ENCODE data around the gene VEPH1. TPM values are rescaled to one million over a fixed set of nuclear protein-coding genes. Genes with fewer than 3 reads are reported as not detected.

Gene VEPH1
- total RNA-seq, 4 donors from 2014 or later = 0.30 to 6.1 (median 0.76) TPM

GRCh38 chr3:157445857-157446256, 57.4 kb downstream of the VEPH1 start:
- Histone ChIP-seq H3K4me1 (peaks cover 0 to 11% (median 0%) of the 10 kb centered on the region in 4 donors), H3K27me3 (no peaks in the 10 kb centered on the region), H3K36me3 (no peaks in the 10 kb centered on the region), H3K4me3 (no peak overlapping the region), H3K27ac (no peak overlapping the region), H3K9me3 (no peaks in the 10 kb centered on the region)
- TF ChIP-seq EP300 (IDR thresholded peaks at IDR 0.05) (peak in 1 of 2 donors; percentile 46), POLR2A (IDR thresholded peaks at IDR 0.05) (no peak)
- TF ChIP-seq, protein P1, sequence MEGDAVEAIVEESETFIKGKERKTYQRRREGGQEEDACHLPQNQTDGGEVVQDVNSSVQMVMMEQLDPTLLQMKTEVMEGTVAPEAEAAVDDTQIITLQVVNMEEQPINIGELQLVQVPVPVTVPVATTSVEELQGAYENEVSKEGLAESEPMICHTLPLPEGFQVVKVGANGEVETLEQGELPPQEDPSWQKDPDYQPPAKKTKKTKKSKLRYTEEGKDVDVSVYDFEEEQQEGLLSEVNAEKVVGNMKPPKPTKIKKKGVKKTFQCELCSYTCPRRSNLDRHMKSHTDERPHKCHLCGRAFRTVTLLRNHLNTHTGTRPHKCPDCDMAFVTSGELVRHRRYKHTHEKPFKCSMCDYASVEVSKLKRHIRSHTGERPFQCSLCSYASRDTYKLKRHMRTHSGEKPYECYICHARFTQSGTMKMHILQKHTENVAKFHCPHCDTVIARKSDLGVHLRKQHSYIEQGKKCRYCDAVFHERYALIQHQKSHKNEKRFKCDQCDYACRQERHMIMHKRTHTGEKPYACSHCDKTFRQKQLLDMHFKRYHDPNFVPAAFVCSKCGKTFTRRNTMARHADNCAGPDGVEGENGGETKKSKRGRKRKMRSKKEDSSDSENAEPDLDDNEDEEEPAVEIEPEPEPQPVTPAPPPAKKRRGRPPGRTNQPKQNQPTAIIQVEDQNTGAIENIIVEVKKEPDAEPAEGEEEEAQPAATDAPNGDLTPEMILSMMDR (IDR thresholded peaks at IDR 0.05) = no peak
- DNase-seq (ENCODE audit: low spot score in 2 of 2) = no peak
- 88% methylated on average over 1 of the region's 1 CpG for WGBS, 2 donors

GRCh38 chr3:157444797-157445184, 58.4 kb downstream of the VEPH1 start:
- Histone ChIP-seq H3K27me3 (no peaks in the 10 kb centered on the region), H3K9me3 (no peaks in the 10 kb centered on the region), H3K4me1 (peaks cover 0 to 11% (median 0%) of the 10 kb centered on the region in 4 donors), H3K36me3 (no peaks in the 10 kb centered on the region), H3K27ac (no peak overlapping the region), H3K4me3 (no peak overlapping the region)
- TF ChIP-seq POLR2A (IDR thresholded peaks at IDR 0.05) (no peak), EP300 (IDR thresholded peaks at IDR 0.05) (no peak)
- TF ChIP-seq, protein P1 (IDR thresholded peaks at IDR 0.05) = no peak
- 88% methylated on average over 1 of the region's 1 CpG for WGBS, 2 donors
- no peak for DNase-seq (ENCODE audit: low spot score in 2 of 2)

DNA sequence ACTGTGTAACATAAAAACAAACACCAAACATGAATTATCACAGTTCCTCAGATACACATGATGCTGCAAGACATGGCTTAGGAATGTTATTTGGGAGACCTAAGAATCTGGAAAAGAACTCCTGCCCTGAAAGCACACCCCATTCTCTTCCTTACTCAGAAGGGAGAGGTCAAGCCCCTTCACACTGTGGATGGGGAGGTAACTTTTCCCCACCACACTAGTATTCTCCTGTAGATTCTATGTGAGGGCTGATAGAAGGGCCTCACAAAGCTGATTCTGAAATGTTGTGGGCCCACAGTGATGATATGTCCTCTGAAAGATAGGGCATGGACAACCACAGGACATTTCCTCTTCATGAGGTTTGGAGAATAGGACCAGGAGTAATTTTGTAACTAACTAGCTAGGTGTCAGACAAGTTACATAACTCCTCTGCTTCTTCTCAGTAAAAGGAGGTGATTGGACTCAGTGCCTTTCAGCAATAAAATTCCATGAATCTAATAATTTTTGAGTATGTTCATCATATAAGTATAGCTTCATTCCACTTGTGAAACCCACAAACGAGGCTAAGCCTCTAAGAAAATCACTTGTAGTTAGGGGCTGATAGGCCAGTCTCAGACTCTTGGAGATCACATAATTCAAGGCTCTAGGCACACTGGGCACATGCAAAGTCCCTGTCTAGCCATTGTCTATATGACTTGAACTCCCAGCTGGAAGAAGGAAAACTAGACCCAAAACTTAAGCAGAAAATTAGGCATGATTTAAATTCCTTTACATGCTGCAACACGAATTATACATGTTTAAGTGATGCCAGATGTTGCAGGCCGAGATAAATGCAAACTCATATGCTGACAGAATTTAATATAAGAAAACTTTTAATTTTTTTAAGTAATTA, 59.1 kb downstream of the VEPH1 start:
- WGBS, 2 donors = 81% methylated on average over 3 of the region's 3 CpGs
- no peak overlapping the region for H3K4me3 ChIP-seq
- H3K27ac ChIP-seq = no peak overlapping the region
- peaks cover 0 to 11% (median 0%) of the 10 kb centered on the region in 4 donors for H3K4me1 ChIP-seq
- no peak for TF ChIP-seq POLR2A (IDR thresholded peaks at IDR 0.05)
- TF ChIP-seq, protein P1 (IDR thresholded peaks at IDR 0.05) = no peak
- no peak for TF ChIP-seq EP300 (IDR thresholded peaks at IDR 0.05)
- H3K36me3 ChIP-seq = no peaks in the 10 kb centered on the region
- no peaks in the 10 kb centered on the region for H3K9me3 ChIP-seq
- no peak for DNase-seq (ENCODE audit: low spot score in 2 of 2)
- no peaks in the 10 kb centered on the region for H3K27me3 ChIP-seq

- H3K27me3 ChIP-seq = no peaks in the 10 kb centered on the region
- no peaks in the 10 kb centered on the region for H3K36me3 ChIP-seq
- H3K4me3 ChIP-seq = no peak overlapping the region
- WGBS, 2 donors = 57 to 63% methylated on average over 2 of the region's 2 CpGs
- no peak for TF ChIP-seq EP300 (IDR thresholded peaks at IDR 0.05)
- DNase-seq (ENCODE audit: low spot score in 2 of 2) = peak in 1 of 2 donors; percentile 32
- H3K27ac ChIP-seq = peak overlapping the region in 2 of 4 donors; percentile 1 to 13
- peaks cover 0 to 22% (median 0%) of the 10 kb centered on the region in 4 donors for H3K4me1 ChIP-seq
- no peaks in the 10 kb centered on the region for H3K9me3 ChIP-seq
These were observed 60.5 kb downstream of the VEPH1 start for GRCh38 chr3:157442729-157443128.

DNA sequence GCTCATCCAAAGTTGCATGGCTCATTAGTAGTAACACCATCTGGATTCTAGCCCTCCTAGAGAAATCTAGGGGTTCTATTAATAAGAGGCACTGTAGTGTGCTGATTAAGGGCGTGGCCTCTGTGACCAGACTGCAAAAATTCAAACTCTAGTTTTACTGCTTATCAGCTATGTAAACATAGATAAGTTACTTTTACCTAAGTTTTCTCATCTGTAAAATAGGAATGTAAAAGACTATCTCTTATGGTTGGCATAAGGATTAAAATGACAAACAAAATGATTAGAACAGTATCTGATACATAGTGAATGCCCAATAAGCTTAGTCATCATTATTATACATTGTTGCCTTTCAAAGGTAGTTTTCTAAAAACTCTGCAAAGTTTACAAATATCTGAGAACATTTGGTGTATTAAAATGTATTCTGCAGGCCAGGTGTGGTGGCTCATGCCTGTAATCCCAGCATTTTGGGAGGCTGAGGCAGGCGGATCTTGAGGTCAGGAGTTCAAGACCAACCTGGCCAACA, 62.1 kb downstream of the VEPH1 start:
- Histone ChIP-seq H3K27me3 (no peaks in the 10 kb centered on the region), H3K9me3 (no peaks in the 10 kb centered on the region), H3K27ac (no peak overlapping the region), H3K4me3 (no peak overlapping the region), H3K4me1 (peaks cover 0 to 32% (median 0%) of the 10 kb centered on the region in 4 donors), H3K36me3 (no peaks in the 10 kb centered on the region)
- 92 to 95% methylated on average over 2 of the region's 2 CpGs for WGBS, 2 donors
- no peak for DNase-seq (ENCODE audit: low spot score in 2 of 2)
- no peak for TF ChIP-seq EP300 (IDR thresholded peaks at IDR 0.05)
- TF ChIP-seq POLR2A (IDR thresholded peaks at IDR 0.05) = no peak
- TF ChIP-seq, protein P1 (IDR thresholded peaks at IDR 0.05) = no peak

Data from tibial nerve (tissue), 4 donors.